ENCODE data around the gene PHACTR1.

DNA sequence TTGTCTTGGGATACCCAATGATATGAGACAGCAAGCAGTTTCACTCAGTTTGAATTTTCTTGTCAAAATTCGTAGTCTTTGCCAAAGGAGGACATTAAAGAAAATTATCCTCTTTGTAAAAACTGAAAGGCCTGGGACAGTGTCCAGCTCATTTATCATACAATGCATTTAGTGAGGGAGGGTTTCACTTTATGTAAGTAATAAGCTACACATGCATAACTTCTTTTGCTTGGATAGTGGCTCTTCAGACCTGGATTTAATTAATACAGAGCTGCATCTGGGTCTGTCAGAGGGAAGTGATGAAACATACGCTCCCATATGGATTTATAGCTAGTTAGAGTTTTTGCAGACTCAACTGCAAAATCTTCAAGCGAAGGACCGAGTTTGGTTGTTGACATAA lies 175.6 kb downstream of the PHACTR1 start:
- TF ChIP-seq ARNTL (CRISPR knock-in tag; IDR thresholded peaks at IDR 0.05; ENCODE audit: borderline replicate concordance, low read depth) (no peak), CSDC2 (CRISPR knock-in tag; IDR thresholded peaks at IDR 0.05) (no peak), ZFP30 (CRISPR knock-in tag; IDR thresholded peaks at IDR 0.05) (no peak), ESRRG (CRISPR knock-in tag; IDR thresholded peaks at IDR 0.05) (no peak), TCF4 (CRISPR knock-in tag; IDR thresholded peaks at IDR 0.05; ENCODE audit: borderline replicate concordance) (no peak), SNAI2 (CRISPR knock-in tag; IDR thresholded peaks at IDR 0.05) (no peak), ISL1 (CRISPR knock-in tag; IDR thresholded peaks at IDR 0.05) (no peak), OSR1 (CRISPR knock-in tag; IDR thresholded peaks at IDR 0.05) (no peak)
- TF ChIP-seq, protein P1, sequence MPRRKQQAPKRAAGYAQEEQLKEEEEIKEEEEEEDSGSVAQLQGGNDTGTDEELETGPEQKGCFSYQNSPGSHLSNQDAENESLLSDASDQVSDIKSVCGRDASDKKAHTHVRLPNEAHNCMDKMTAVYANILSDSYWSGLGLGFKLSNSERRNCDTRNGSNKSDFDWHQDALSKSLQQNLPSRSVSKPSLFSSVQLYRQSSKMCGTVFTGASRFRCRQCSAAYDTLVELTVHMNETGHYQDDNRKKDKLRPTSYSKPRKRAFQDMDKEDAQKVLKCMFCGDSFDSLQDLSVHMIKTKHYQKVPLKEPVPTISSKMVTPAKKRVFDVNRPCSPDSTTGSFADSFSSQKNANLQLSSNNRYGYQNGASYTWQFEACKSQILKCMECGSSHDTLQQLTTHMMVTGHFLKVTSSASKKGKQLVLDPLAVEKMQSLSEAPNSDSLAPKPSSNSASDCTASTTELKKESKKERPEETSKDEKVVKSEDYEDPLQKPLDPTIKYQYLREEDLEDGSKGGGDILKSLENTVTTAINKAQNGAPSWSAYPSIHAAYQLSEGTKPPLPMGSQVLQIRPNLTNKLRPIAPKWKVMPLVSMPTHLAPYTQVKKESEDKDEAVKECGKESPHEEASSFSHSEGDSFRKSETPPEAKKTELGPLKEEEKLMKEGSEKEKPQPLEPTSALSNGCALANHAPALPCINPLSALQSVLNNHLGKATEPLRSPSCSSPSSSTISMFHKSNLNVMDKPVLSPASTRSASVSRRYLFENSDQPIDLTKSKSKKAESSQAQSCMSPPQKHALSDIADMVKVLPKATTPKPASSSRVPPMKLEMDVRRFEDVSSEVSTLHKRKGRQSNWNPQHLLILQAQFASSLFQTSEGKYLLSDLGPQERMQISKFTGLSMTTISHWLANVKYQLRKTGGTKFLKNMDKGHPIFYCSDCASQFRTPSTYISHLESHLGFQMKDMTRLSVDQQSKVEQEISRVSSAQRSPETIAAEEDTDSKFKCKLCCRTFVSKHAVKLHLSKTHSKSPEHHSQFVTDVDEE (CRISPR knock-in tag; IDR thresholded peaks at IDR 0.05), result no peak
- TF ChIP-seq, protein P2, sequence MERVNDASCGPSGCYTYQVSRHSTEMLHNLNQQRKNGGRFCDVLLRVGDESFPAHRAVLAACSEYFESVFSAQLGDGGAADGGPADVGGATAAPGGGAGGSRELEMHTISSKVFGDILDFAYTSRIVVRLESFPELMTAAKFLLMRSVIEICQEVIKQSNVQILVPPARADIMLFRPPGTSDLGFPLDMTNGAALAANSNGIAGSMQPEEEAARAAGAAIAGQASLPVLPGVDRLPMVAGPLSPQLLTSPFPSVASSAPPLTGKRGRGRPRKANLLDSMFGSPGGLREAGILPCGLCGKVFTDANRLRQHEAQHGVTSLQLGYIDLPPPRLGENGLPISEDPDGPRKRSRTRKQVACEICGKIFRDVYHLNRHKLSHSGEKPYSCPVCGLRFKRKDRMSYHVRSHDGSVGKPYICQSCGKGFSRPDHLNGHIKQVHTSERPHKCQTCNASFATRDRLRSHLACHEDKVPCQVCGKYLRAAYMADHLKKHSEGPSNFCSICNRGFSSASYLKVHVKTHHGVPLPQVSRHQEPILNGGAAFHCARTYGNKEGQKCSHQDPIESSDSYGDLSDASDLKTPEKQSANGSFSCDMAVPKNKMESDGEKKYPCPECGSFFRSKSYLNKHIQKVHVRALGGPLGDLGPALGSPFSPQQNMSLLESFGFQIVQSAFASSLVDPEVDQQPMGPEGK (CRISPR knock-in tag; IDR thresholded peaks at IDR 0.05; ENCODE audit: borderline replicate concordance), result no peak
- TF ChIP-seq, protein P3, sequence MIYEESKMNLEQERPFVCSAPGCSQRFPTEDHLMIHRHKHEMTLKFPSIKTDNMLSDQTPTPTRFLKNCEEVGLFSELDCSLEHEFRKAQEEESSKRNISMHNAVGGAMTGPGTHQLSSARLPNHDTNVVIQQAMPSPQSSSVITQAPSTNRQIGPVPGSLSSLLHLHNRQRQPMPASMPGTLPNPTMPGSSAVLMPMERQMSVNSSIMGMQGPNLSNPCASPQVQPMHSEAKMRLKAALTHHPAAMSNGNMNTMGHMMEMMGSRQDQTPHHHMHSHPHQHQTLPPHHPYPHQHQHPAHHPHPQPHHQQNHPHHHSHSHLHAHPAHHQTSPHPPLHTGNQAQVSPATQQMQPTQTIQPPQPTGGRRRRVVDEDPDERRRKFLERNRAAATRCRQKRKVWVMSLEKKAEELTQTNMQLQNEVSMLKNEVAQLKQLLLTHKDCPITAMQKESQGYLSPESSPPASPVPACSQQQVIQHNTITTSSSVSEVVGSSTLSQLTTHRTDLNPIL (CRISPR knock-in tag; IDR thresholded peaks at IDR 0.05; ENCODE audit: low read depth), result no peak

Measured in SK-N-SH treated with all-trans-retinoic acid at 6 μM for 48 hours (cell line).